GM18505 (cell line): Measurements from ENCODE around the gene KLHDC4.

Experiments
- ATAC-seq: cut with Tn5 transposase; IDR thresholded peaks from one replicate; pipeline ENCODE4 v1.9.1; 2021; ENCODE audit not compliant: unreplicated experiment
- POLR2A ChIP-seq: IDR thresholded peaks from 4 replicates; pipeline ENCODE4 v1.6.1; 2011; ENCODE audit warnings: borderline replicate concordance; ENCODE audit not compliant: insufficient read depth, insufficient read length; ENCODE audit errors: extremely low read depth

Gene KLHDC4

GRCh38 chr16:87766485-87766797, 655 bp upstream of the KLHDC4 start:
- no peak for TF ChIP-seq POLR2A
- no peak for ATAC-seq

GRCh38 chr16:87765473-87765775, 362 bp downstream of the KLHDC4 start:
- ATAC-seq: peak; percentile 42
- no peak for TF ChIP-seq POLR2A

GRCh38 chr16:87764600-87765472, 950 bp downstream of the KLHDC4 start:
- ATAC-seq: no peak
- TF ChIP-seq POLR2A: no peak

- no peak for TF ChIP-seq POLR2A
- ATAC-seq: no peak
Measured at GRCh38 chr16:87762620-87763019, 3.2 kb downstream of the KLHDC4 start.

GRCh38 chr16:87762071-87762571, 3.7 kb downstream of the KLHDC4 start:
- TF ChIP-seq POLR2A: no peak

GRCh38 chr16:87761060-87761459, 4.7 kb downstream of the KLHDC4 start:
- no peak for ATAC-seq
- TF ChIP-seq POLR2A: no peak

More at GRCh38 chr16:87762071-87762571, 3.7 kb downstream of the KLHDC4 start:
- no peak for ATAC-seq

- TF ChIP-seq POLR2A: no peak
- ATAC-seq: no peak
Measured at GRCh38 chr16:87757841-87758426, 7.9 kb downstream of the KLHDC4 start.

GRCh38 chr16:87754535-87754934, 11.3 kb downstream of the KLHDC4 start:
- TF ChIP-seq POLR2A: no peak
- ATAC-seq: no peak

- ATAC-seq: no peak
- TF ChIP-seq POLR2A: no peak
Measured at GRCh38 chr16:87747626-87748414, 18.0 kb downstream of the KLHDC4 start.

- ATAC-seq: no peak
- no peak for TF ChIP-seq POLR2A
Measured at GRCh38 chr16:87746178-87746577, 19.6 kb downstream of the KLHDC4 start.

- no peak for ATAC-seq
- no peak for TF ChIP-seq POLR2A
Measured at GRCh38 chr16:87744750-87745514, 20.9 kb downstream of the KLHDC4 start.

- ATAC-seq: no peak
- TF ChIP-seq POLR2A: no peak
Measured at GRCh38 chr16:87742781-87743490, 22.9 kb downstream of the KLHDC4 start.
